ENCODE results near the gene HLF.

Gene HLF

DNA sequence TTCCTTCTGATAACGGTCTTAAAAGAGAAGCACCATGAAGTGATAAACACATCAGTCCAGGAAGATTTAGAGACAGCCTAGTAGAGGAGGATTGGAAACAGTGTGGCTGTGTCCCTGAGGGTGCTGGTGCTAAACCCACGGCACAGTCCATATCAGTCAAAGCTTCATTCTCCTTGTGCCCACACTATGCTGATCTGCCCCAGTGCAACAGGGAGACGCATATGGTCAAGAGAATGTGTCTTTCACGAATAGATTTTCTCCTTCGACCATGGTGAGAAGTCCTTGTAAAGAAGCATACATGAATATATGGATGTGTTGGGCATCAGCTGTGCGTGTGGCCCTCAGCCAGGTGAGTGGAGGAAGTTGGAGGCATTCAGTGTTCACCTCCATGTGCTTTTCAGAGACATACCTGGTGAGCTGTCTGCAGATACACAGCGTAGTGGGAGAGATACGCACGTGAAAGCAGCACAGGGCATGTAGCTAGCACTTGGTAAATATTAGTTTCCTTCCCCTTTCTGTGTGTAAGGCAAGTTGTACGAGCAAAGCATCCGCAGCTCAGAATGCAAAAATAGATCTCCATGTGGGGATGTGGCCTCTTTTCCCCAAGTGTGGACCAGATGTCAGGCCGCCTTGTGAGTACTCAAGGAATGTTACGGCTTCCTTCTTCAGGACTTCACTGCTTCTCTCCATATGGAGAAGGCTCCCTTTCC lies 29.4 kb downstream of the HLF start:
- no peak for DNase-seq

- DNase-seq, result peak; percentile 28 to 62
Observed at GRCh38 chr17:55295411-55296170, 30.8 kb downstream of the HLF start.

GRCh38 chr17:55296171-55296695 lies 31.5 kb downstream of the HLF start:
- DNase-seq, result no peak

- no peak for DNase-seq
Observed at GRCh38 chr17:55296699-55297098, 31.9 kb downstream of the HLF start.

- no peak for DNase-seq
Observed at GRCh38 chr17:55298111-55298730, 33.5 kb downstream of the HLF start.

DNA sequence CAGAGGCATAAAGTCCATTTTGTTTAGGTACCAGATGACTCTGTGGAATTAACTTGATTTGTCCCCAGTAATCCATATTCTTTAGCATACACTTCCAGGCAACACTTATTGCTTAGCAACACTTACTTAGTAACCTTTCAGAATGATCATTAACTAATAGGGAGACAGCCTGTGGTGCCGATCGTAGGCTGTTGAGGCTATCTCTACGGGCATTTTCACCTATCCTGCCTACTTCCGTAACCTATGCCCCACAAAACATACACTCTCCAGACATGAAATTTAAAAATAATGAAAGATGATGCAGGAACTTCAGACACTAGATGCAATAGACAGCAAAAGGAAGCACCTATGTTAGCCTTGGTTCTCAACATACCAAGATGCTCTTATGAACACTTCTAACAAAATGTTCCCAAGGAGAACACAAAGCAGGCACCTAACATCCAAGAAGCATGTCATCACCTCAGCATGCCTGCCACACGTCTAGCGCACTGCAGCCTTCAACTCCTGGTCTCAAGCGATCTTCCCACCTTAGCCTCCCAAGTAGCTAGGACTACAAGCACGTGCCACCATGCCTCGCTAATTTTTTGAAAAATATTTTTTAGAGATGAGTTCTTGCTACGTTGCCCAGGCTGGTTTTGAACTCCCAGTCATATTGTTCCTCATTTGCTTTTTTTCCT lies 34.5 kb downstream of the HLF start:
- DNase-seq, result no peak

GRCh38 chr17:55299890-55300289 lies 35.1 kb downstream of the HLF start:
- no peak for DNase-seq

DNA sequence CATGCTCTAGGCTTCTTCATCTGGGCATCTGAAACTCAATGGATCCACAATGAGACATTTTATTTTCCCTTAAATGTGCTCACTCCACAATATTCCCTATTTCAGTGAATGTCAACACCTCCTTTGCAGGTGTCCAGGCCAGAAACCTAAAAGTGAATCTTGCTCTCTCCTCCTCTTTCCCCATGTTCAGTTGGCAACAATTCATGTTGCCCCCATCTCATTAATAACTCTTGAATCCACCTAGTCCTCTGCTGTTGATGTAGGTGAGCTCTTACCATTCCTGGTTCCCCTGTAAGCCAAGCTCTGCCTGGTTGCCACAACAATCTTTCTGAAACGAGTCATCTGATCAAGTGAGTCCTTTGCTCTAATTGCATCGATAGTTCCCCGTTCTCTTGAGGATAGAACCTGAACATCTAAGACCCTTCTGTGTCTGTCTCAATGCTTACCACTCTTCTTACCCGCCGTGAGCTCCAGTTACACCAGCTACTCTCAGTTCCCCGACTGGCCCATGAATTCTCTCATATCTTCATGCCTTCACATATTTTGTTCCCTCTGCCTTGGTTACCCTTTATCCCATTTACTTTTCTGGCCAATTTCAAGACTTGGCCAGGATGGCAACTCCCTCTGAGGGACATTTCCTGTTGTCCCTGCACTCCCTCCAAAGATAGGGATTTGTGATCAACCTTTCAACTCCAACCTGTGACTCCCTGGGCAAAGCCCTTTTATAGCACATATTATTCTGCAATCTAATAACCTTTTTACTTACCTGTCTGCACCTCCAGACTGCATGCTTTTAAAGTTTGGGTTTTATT lies 35.9 kb downstream of the HLF start:
- no peak for DNase-seq

DNA sequence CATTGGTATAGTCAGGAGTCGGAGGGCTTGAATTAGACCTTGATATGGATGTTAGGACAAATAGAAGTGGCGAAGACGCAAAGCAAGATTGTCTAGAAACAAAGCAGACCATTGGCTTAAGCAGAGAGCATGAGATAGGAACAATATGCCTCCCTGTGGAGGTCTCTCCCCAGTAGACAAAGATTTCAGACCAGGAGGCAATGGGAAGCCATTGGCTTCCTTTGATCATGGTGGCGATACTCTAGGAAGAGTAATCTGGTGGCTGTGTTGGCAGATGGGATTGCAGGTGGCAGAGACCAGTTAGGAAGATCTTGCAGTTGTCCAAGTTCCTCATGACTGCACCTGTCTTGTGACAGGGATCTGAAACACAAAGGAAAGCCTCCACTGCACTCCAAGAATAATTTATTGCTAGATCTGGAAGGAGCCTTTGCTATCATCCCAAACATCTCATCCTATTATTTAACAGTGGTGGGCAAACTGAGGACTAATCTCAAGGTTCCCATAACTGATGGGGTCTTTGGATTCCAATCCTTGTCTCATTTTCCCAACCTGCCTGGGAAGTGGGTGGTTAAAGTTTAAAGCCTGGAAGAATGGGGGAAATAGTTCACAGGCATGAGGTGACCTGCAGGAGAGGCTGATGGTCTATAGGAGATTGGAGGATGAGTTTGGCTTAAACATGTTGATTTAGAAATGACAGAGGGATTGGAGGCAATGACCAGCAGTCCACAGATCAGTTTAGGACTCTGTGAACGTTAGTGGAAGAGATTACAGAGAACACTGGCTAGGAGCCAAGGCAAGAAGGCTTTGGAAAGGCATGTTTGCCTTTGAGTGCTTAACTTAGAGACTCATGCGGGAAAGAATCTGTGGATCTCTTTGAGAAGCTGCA lies 37.0 kb downstream of the HLF start:
- no peak for DNase-seq

GRCh38 chr17:55302407-55302787 lies 37.6 kb downstream of the HLF start:
- DNase-seq, result no peak

GRCh38 chr17:55303008-55303493 lies 38.3 kb downstream of the HLF start:
- no peak for DNase-seq

- no peak for DNase-seq
Observed at GRCh38 chr17:55303701-55304145, 39.0 kb downstream of the HLF start.

DNA sequence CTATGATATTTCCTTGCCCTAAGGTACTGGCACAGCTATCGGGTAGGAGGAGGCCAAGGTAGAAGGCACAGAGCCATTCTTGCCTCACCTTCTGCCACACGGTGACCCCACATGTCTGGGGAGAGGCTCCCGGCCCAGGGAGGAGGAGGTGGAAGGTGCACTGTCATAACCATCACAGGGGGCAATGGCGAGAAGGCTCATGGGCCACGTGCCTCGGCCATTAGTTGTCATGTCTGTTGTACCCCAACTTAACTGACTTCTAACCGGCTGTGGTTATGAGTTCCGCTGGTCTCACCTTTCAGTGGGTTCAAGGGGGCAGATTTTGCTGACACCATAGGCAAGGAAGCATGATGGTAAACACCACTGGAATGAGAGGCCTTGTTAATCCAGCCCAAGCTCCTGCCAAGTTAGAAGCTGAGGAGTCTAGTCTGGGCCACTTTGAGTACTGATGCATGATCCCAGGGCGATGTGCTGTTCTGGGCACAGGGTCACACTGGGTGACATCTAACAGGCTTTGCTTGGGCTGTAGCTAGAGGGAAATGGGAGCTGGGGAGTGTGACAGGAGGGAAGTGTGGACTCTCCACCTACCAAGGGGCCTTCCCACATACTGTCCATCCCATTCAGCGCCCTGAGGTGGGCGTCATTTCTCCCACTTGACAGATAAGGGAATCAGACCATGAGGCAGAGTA lies 39.6 kb downstream of the HLF start:
- no peak for DNase-seq

DNA sequence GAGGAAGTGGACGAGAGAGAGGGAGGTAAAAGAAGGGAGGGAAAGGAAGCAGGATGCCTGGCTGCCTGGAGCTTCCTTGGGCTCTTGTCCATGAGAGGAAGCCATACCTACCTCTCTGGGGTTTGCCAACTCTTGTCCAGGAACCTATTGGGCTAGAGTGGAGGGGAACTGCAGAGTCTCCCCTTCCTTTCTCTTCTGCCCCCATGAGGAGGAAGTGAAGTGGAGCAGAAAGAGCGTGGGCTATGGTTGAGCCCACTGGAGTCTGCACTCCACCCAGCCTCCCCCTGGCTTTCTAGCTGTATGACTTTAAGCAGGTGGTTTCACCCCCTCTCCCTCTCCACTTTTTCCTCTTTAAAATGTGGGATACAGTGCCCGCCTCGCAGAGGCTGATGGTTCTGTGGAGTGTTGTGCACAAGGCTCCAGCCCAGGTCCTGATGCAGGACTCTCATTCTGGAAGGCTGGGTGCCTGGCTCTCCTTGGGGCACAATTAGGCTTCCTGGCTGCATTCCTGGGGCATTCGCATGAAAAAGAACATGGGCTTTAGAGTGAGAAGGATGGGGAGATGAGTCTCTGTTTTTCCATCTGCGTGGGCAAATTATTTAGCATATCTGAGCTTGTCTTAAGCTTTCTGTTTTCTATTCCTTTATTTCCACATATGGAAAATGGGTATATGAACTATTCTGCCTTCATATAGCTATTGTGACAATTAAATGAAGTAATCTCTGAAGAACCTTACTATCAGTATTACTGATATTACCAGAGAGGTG lies 40.7 kb downstream of the HLF start:
- no peak for DNase-seq

- DNase-seq, result no peak
Observed at GRCh38 chr17:55307879-55308278, 43.1 kb downstream of the HLF start.

DNA sequence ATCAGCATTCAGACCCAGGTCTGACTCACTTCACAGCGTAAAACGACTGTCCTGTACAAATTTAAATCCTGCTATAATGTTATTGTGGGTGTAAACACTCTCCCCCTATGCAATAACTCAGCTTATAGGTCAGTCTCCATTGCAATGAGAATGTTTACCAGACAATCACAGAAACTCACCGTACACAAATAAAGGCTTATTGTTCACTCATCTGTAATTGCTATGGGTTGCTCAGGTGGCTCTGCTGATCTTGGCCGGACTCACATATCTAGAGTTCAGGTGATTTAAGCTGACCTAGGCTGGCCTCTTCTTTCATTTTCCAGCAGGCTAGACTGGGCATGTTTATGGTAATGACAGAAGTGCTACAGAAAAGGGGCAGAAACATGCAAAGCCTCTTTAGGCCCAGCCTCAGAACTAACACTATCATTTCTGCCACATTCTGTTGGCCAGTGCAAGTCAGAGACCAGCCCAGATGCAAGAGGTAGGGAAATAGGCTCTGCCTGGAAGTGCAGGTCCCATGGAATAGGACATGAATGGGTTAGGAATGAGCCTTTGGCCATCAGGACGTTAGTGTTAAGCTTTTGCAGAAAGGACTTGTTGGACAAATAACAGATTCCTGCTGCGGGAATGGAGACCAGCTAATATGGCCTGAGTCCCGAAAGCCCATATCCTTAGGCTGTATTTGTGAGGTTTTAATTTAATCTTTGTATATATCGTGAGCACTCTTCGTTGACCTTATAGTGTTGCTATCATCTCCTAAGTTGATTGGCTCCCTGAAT lies 44.0 kb downstream of the HLF start:
- no peak for DNase-seq

DNA sequence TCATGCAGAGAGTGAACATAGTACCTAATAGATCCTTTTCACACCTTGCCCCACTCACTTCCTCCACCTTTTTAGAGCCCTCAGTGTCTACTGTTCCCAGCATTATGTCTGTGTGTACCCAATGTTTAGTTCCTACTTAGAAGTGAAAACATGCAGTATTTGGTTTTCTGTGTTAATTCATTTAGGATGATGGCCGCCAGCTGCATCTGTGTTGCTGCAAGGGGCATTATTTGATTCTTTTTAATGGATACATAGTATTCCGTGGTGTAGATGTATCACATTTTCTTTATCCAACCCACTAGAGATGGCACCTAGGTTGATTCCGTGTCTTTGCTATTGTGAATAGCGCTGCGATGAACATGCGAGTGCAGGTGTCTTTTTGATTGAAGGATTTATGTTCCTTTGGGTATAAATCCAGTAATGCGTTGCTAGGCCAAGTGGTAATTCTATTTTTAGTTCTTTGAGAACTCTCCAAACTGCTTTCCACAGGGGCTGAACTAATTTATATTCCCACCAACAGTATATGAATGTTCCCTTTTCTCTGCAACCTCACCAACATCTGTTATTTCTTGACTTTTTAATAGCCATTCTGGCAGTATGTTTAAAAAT lies 47.1 kb downstream of the HLF start:
- no peak for DNase-seq

GRCh38 chr17:55312852-55313251 lies 48.1 kb downstream of the HLF start:
- DNase-seq, result no peak

Measured in NCI-H526 (cell line).